K562 (cell line): Measurements from ENCODE around the gene TSEN54. TPM values are rescaled to one million over a fixed set of nuclear protein-coding genes. Genes with fewer than 3 reads are reported as not detected.

ENCODE experiments used
- CBFA2T3 ChIP-seq: fragments of 450-650 bp; IDR thresholded peaks from 2 replicates; pipeline ENCODE4 v1.6.1; 2017
- CREB3 ChIP-seq: fragments of 450-650 bp; conservative IDR thresholded peaks from 2 replicates; pipeline ENCODE4 v1.6.1; 2016; ENCODE audit warnings: missing genetic modification characterization, low read depth, mild to moderate bottlenecking, missing compliant biosample characterization, moderate library complexity
- CREB3L1 ChIP-seq: fragments of 450-650 bp; IDR thresholded peaks from 2 replicates; pipeline ENCODE4 v1.6.1; 2014; ENCODE audit warnings: low read depth, mild to moderate bottlenecking, moderate library complexity, borderline replicate concordance
- E2F8 ChIP-seq: fragments of 450-650 bp; IDR thresholded peaks from 2 replicates; pipeline ENCODE4 v1.7.1; 2018; ENCODE audit warnings: mild to moderate bottlenecking, low read depth; ENCODE audit not compliant: partially characterized antibody
- EGR1 ChIP-seq: fragments of 450-650 bp; conservative IDR thresholded peaks from 2 replicates; pipeline ENCODE4 v1.6.1; 2017; ENCODE audit warnings: mild to moderate bottlenecking
- EHMT2 ChIP-seq: fragments of 450-650 bp; IDR thresholded peaks from 2 replicates; pipeline ENCODE4 v1.6.1; 2018; ENCODE audit warnings: antibody characterized with exemption
- EP400 ChIP-seq: fragments of 450-650 bp; IDR thresholded peaks from 2 replicates; pipeline ENCODE4 v1.6.1; 2017; ENCODE audit warnings: antibody characterized with exemption, mild to moderate bottlenecking, moderate library complexity
- MTA2 ChIP-seq: fragments of 450-650 bp; IDR thresholded peaks from 2 replicates; pipeline ENCODE4 v1.6.1; 2016; ENCODE audit warnings: low read depth
- NONO ChIP-seq, 2 experiments: fragments of 200-400 bp in 1 of 2; fragments of 450-650 bp in 1 of 2; formaldehyde crosslinking in 1 of 2; IDR thresholded peaks; 2 replicates each; pipeline ENCODE4 v1.6.1; 2017; ENCODE audit warnings: low read depth in 2 of 2, mild to moderate bottlenecking in 2 of 2, moderate library complexity in 2 of 2, low read length in 1 of 2
- POLR2B ChIP-seq: fragments of 450-650 bp; IDR thresholded peaks from 2 replicates; pipeline ENCODE4 v1.6.1; 2018; ENCODE audit warnings: low read depth; ENCODE audit not compliant: partially characterized antibody
- POLR3G ChIP-seq: IDR thresholded peaks from 2 replicates; pipeline ENCODE4 v1.6.1; 2011; ENCODE audit not compliant: insufficient read length, insufficient replicate concordance; ENCODE audit errors: extremely low read depth
- RBM15 ChIP-seq: fragments of 200-400 bp; formaldehyde crosslinking; IDR thresholded peaks from 2 replicates; pipeline ENCODE4 v1.6.1; 2018; ENCODE audit warnings: mild to moderate bottlenecking, low read length, moderate library complexity; ENCODE audit not compliant: insufficient read depth
- SMAD3 ChIP-seq: fragments of 450-650 bp; formaldehyde crosslinking; conservative IDR thresholded peaks from 2 replicates; pipeline ENCODE4 v1.4.0; 2020; ENCODE audit warnings: mild to moderate bottlenecking
- TFAM ChIP-seq: fragments of 250-450 bp; sonication (Bioruptor Pico); conservative IDR thresholded peaks from 2 replicates; pipeline ENCODE4 v1.5.0; 2021; ENCODE audit warnings: mild to moderate bottlenecking, moderate library complexity
- THRB ChIP-seq: fragments of 450-650 bp; formaldehyde crosslinking; conservative IDR thresholded peaks from 2 replicates; pipeline ENCODE4 v1.4.0; 2022; ENCODE audit warnings: mild to moderate bottlenecking, missing genetic modification characterization
- WHSC1 ChIP-seq: IDR thresholded peaks from one replicate; pipeline ENCODE4 v1.6.1; 2012; ENCODE audit warnings: low read length, control low read depth, inconsistent platforms
- ZBTB9 ChIP-seq: fragments of 450-650 bp; formaldehyde crosslinking; IDR thresholded peaks from 2 replicates; pipeline ENCODE4 v1.4.0; 2020; ENCODE audit warnings: mild to moderate bottlenecking, moderate library complexity
- ZNF124 ChIP-seq: sonication (generic); formaldehyde crosslinking; IDR thresholded peaks from 2 replicates; pipeline ENCODE4 v1.8.1; 2022; ENCODE audit warnings: missing genetic modification reagents
- ZNF395 ChIP-seq: fragments of 200-800 bp; sonication (Bioruptor generic); IDR thresholded peaks from 2 replicates; pipeline ENCODE4 v1.6.1; 2017; ENCODE audit warnings: missing genetic modification characterization, missing compliant biosample characterization
- ZNF76 ChIP-seq: fragments of 250-450 bp; sonication (Bioruptor Pico); IDR thresholded peaks from 2 replicates; pipeline ENCODE4 v1.4.0; 2020; ENCODE audit warnings: mild to moderate bottlenecking, moderate library complexity, borderline replicate concordance
- polyA plus RNA-seq, 8 experiments: library from polyadenylated mRNA; depleted of rRNA in 4 of 8; stranded (reverse) in 5 of 8; unstranded in 3 of 8; fragments of >200 nt; fragmentation: Nextera tagmentation in 2 of 8; fragmentation: Illumina TruSeq in 1 of 8; extraction: Ambion mirVana in 2 of 8; extraction: Trizol in 1 of 8; gene quantifications; 2 replicates each; pipeline versions ENCODE4 v1.2.1 to v1.2.3, GENCODE V29; 2011 to 2014; ENCODE audit warnings: inconsistent platforms in 1 of 8, missing spikeins in 1 of 8
- total RNA-seq, 7 experiments: library from RNA; depleted of rRNA in 6 of 7; stranded (reverse); fragments of >200 nt in 6 of 7; fragmentation: Illumina TruSeq in 2 of 7; extraction: Trizol in 2 of 7; gene quantifications; 2 replicates each; pipeline versions ENCODE4 v1.2.1 to v1.2.3, GENCODE V29; 2011 to 2021; ENCODE audit warnings: low replicate concordance in 1 of 7

TSEN54 gene
- total and polyA plus RNA-seq, 9 of the 15 experiments (the other 6 are each of a cell fraction or from before 2014, with no cell fraction given), result 5.9 to 64.3 (median 48.9) TPM

- TF ChIP-seq ZBTB9 (CRISPR knock-in tag), result no peak
- TF ChIP-seq ZNF395 (CRISPR knock-in tag), result no peak
- no peak for TF ChIP-seq POLR3G
- no peak for TF ChIP-seq ZNF76 (CRISPR knock-in tag)
- TF ChIP-seq MTA2, result no peak
- no peak for TF ChIP-seq E2F8
- TF ChIP-seq ZNF124 (CRISPR knock-in tag), result no peak
- TF ChIP-seq TFAM, result no peak
- no peak for TF ChIP-seq WHSC1
- TF ChIP-seq RBM15, result no peak
- TF ChIP-seq CREB3L1, result 0 out of 2 replicates have a peak, but pooled peaks have one; percentile 11
- TF ChIP-seq EGR1, result no peak
- TF ChIP-seq SMAD3, result no peak
- TF ChIP-seq POLR2B, result no peak
- no peak; the same call in 1 of the 2 replicates for TF ChIP-seq EP400
- TF ChIP-seq THRB (CRISPR knock-in tag), result no peak
- no peak for TF ChIP-seq CREB3 (tag)
- TF ChIP-seq NONO (IDR thresholded peaks at IDR 0.05; ENCODE audit: low read depth in 2 of 2, low read length in 1 of 2), result 0 out of 4 replicates have a peak, but pooled peaks of 1 of the 2 experiments have one; percentile 19
- no peak for TF ChIP-seq CBFA2T3
- no peak for TF ChIP-seq EHMT2
Observed at GRCh38 chr17:75516255-75516618, at the start of gene TSEN54 (continued).
